C4-2B (cell line): Measurements from ENCODE around the gene CPSF4L.

Experiments used
- H3K27ac ChIP-seq: fragments of 450-650 bp; 2 replicates; pipeline ENCODE4 v1.5.1; 2017
- ZFX ChIP-seq: fragments of 450-650 bp; IDR thresholded peaks from 2 replicates; pipeline ENCODE4 v1.6.1; 2017
- TF ChIP-seq, protein P1 (sequence below): fragments of 450-650 bp; conservative IDR thresholded peaks from 2 replicates; pipeline ENCODE4 v1.5.1; 2017; ENCODE audit warnings: mild to moderate bottlenecking

CPSF4L gene

GRCh38 chr17:73214008-73214407 lies 47.7 kb downstream of the CPSF4L start:
- no peak overlapping the region for H3K27ac ChIP-seq
- TF ChIP-seq ZFX: no peak
- TF ChIP-seq, protein P1, sequence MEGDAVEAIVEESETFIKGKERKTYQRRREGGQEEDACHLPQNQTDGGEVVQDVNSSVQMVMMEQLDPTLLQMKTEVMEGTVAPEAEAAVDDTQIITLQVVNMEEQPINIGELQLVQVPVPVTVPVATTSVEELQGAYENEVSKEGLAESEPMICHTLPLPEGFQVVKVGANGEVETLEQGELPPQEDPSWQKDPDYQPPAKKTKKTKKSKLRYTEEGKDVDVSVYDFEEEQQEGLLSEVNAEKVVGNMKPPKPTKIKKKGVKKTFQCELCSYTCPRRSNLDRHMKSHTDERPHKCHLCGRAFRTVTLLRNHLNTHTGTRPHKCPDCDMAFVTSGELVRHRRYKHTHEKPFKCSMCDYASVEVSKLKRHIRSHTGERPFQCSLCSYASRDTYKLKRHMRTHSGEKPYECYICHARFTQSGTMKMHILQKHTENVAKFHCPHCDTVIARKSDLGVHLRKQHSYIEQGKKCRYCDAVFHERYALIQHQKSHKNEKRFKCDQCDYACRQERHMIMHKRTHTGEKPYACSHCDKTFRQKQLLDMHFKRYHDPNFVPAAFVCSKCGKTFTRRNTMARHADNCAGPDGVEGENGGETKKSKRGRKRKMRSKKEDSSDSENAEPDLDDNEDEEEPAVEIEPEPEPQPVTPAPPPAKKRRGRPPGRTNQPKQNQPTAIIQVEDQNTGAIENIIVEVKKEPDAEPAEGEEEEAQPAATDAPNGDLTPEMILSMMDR: no peak

- no peak for TF ChIP-seq ZFX
- TF ChIP-seq, protein P1: no peak
- no peak overlapping the region for H3K27ac ChIP-seq
Observed at GRCh38 chr17:73211745-73212144, 49.9 kb downstream of the CPSF4L start.

- TF ChIP-seq, protein P1: no peak; the same call in 1 of the 2 replicates
- TF ChIP-seq ZFX: no peak
- no peak overlapping the region for H3K27ac ChIP-seq
Observed at GRCh38 chr17:73210002-73210678, 51.5 kb downstream of the CPSF4L start.

GRCh38 chr17:73209436-73209835 lies 52.2 kb downstream of the CPSF4L start:
- H3K27ac ChIP-seq: no peak overlapping the region
- no peak for TF ChIP-seq ZFX
- TF ChIP-seq, protein P1: no peak

GRCh38 chr17:73208139-73208827 lies 53.4 kb downstream of the CPSF4L start:
- H3K27ac ChIP-seq: no peak overlapping the region
- TF ChIP-seq, protein P1: no peak
- TF ChIP-seq ZFX: no peak

GRCh38 chr17:73205459-73205961 lies 56.2 kb downstream of the CPSF4L start:
- TF ChIP-seq, protein P1: no peak
- TF ChIP-seq ZFX: no peak
- no peak overlapping the region; the same call in 1 of the 2 replicates for H3K27ac ChIP-seq

DNA sequence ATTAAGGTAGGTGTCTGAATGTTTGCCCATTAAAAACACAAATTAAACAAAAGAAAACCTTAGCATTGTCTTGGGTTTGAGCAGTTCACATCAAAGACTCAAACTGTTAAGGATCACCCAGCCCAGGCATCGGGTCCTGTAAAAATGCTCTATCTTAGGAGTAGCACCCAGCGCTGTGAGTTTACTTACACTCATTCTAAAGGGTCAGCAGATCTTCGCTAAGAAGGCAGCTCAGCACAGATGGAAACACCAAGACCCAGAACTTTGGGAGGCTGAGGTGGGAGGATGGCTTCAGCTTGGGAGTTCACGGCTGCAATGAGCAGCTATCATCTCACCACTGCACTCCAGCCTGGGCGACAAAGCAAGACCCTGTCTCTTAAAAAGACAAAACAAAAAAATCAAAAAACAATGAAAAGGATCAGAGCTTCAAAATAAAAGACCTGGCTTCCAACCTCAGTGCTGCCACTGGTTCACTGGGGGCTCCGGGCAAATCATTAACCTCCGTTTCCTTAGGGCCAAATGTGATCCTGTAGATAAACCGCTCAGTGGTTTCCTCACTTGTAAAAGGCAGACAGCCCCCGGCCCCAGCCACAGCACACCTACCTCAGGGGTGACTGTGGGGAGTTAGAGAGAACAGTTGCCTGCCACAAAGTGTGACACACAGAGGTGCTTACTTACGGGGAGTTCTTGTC lies 57.7 kb downstream of the CPSF4L start:
- peak overlapping the region; percentile 41 for H3K27ac ChIP-seq

More for the DNA sequence above, 57.7 kb downstream of the CPSF4L start:
- TF ChIP-seq, protein P1: no peak
- no peak for TF ChIP-seq ZFX
